ENCODE results near the gene MPRIP. TPM values are rescaled to one million over a fixed set of nuclear protein-coding genes. Genes with fewer than 3 reads are reported as not detected.

Gene MPRIP
- total RNA-seq, 1 experiment from 2014 or later: 338 TPM

GRCh38 chr17:17062866-17063265, 20.6 kb downstream of the MPRIP start:
- Mint-ChIP-seq H3K36me3 (ENCODE audit: insufficient read depth, unreplicated experiment) (peaks cover 72% of the 10 kb centered on the region), H3K9me3 (ENCODE audit: low read depth, unreplicated experiment) (no peaks in the 10 kb centered on the region), H3K27ac (ENCODE audit: unreplicated experiment) (peak overlapping the region; percentile 89), H3K27me3 (ENCODE audit: unreplicated experiment) (no peaks in the 10 kb centered on the region), H3K4me3 (ENCODE audit: low read depth, unreplicated experiment) (peak overlapping the region; percentile 45), H3K4me1 (ENCODE audit: low read depth, unreplicated experiment) (peaks cover 42% of the 10 kb centered on the region)
- CTCF ChIA-PET: interaction anchor here (0.9 kb wide), 1 partner anchor 65 kb away, joined by 3 read pairs; no protein-coding TSS in a partner anchor
- TF ChIP-seq, protein P1, sequence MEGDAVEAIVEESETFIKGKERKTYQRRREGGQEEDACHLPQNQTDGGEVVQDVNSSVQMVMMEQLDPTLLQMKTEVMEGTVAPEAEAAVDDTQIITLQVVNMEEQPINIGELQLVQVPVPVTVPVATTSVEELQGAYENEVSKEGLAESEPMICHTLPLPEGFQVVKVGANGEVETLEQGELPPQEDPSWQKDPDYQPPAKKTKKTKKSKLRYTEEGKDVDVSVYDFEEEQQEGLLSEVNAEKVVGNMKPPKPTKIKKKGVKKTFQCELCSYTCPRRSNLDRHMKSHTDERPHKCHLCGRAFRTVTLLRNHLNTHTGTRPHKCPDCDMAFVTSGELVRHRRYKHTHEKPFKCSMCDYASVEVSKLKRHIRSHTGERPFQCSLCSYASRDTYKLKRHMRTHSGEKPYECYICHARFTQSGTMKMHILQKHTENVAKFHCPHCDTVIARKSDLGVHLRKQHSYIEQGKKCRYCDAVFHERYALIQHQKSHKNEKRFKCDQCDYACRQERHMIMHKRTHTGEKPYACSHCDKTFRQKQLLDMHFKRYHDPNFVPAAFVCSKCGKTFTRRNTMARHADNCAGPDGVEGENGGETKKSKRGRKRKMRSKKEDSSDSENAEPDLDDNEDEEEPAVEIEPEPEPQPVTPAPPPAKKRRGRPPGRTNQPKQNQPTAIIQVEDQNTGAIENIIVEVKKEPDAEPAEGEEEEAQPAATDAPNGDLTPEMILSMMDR (IDR thresholded peaks at IDR 0.05; ENCODE audit: unreplicated experiment): no peak
- intact Hi-C loops (cut with micrococcal nuclease; ENCODE audit: unreplicated experiment): no loop called here
- DNase-seq: no peak
- BruUV-seq (replicated peaks): no TSS peak

GRCh38 chr17:17063546-17064122, 21.4 kb downstream of the MPRIP start:
- Mint-ChIP-seq H3K27ac (ENCODE audit: unreplicated experiment) (peak overlapping the region; percentile 89), H3K4me3 (ENCODE audit: low read depth, unreplicated experiment) (peak overlapping the region; percentile 45), H3K27me3 (ENCODE audit: unreplicated experiment) (no peaks in the 10 kb centered on the region), H3K9me3 (ENCODE audit: low read depth, unreplicated experiment) (no peaks in the 10 kb centered on the region), H3K4me1 (ENCODE audit: low read depth, unreplicated experiment) (peaks cover 46% of the 10 kb centered on the region), H3K36me3 (ENCODE audit: insufficient read depth, unreplicated experiment) (peaks cover 74% of the 10 kb centered on the region)
- CTCF ChIA-PET: no interaction called here
- intact Hi-C loops (cut with micrococcal nuclease; ENCODE audit: unreplicated experiment): no loop called here
- BruUV-seq (replicated peaks): no TSS peak
- DNase-seq: no peak
- TF ChIP-seq, protein P1 (IDR thresholded peaks at IDR 0.05; ENCODE audit: unreplicated experiment): no peak

DNA sequence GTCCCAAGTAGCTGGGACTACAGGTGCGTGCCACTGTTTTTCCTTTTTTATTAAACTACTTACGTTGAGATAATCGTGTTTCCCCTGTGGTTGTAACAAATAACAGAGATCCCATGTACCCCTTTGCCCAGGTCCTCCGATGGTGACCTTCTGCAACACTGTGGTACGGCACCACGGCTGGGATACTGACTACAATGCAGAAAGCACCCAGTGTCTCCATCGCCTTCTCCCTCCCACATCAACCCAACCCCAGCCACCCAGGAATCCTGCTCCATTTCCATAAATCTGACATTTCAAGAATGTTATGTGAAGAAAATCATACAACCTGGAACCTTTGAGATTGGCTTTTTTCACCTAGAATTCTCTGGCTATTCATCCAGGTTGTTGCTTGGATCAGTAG, 22.1 kb downstream of the MPRIP start:
- Mint-ChIP-seq H3K4me1 (ENCODE audit: low read depth, unreplicated experiment) (peaks cover 53% of the 10 kb centered on the region), H3K4me3 (ENCODE audit: low read depth, unreplicated experiment) (no peak overlapping the region), H3K27me3 (ENCODE audit: unreplicated experiment) (no peaks in the 10 kb centered on the region), H3K27ac (ENCODE audit: unreplicated experiment) (no peak overlapping the region), H3K9me3 (ENCODE audit: low read depth, unreplicated experiment) (no peaks in the 10 kb centered on the region), H3K36me3 (ENCODE audit: insufficient read depth, unreplicated experiment) (peaks cover 75% of the 10 kb centered on the region)
- intact Hi-C loops (cut with micrococcal nuclease; ENCODE audit: unreplicated experiment): no loop called here
- TF ChIP-seq, protein P1 (IDR thresholded peaks at IDR 0.05; ENCODE audit: unreplicated experiment): no peak
- no TSS peak for BruUV-seq (replicated peaks)
- CTCF ChIA-PET: no interaction called here
- no peak for DNase-seq

GRCh38 chr17:17066021-17066420, 23.8 kb downstream of the MPRIP start:
- no TSS peak for BruUV-seq (replicated peaks)
- Mint-ChIP-seq H3K4me3 (ENCODE audit: low read depth, unreplicated experiment) (no peak overlapping the region), H3K9me3 (ENCODE audit: low read depth, unreplicated experiment) (no peaks in the 10 kb centered on the region), H3K36me3 (ENCODE audit: insufficient read depth, unreplicated experiment) (peaks cover 69% of the 10 kb centered on the region), H3K4me1 (ENCODE audit: low read depth, unreplicated experiment) (peaks cover 70% of the 10 kb centered on the region), H3K27ac (ENCODE audit: unreplicated experiment) (no peak overlapping the region), H3K27me3 (ENCODE audit: unreplicated experiment) (no peaks in the 10 kb centered on the region)
- no peak for DNase-seq
- CTCF ChIA-PET: interaction anchor here (1.6 kb wide), 1 partner anchor 38 kb away, joined by 4 read pairs; no protein-coding TSS in a partner anchor
- TF ChIP-seq, protein P1 (IDR thresholded peaks at IDR 0.05; ENCODE audit: unreplicated experiment): no peak
- intact Hi-C loops (cut with micrococcal nuclease; ENCODE audit: unreplicated experiment): no loop called here

Measured in Calu3 (cell line).